HEK293T (cell line): ENCODE results near the gene TET2.

ENCODE experiments used
- CTCF ChIA-PET: fragments of 350-600 bp; formaldehyde crosslinking; extraction: SDS; loops from one replicate; lab custom pipeline; 2021; ENCODE audit warnings: antibody characterized with exemption, inconsistent platforms; lab: Yijun Ruan, JAX
- POLR2A ChIA-PET: fragments of 350-600 bp; formaldehyde crosslinking; extraction: SDS; loops from one replicate; lab custom pipeline; 2020; ENCODE audit warnings: antibody characterized with exemption, inconsistent platforms; lab: Yijun Ruan, JAX
- DNase-seq: peaks from one replicate; pipeline ENCODE4 v3.0.0; 2012; ENCODE audit warnings: mixed read lengths; ENCODE audit errors: extremely low spot score
- ARNT ChIP-seq: fragments of 450-650 bp; IDR thresholded peaks from 2 replicates; pipeline ENCODE4 v1.6.1; 2017; ENCODE audit warnings: mild to moderate bottlenecking
- BHLHE40 ChIP-seq: fragments of 450-650 bp; IDR thresholded peaks from 2 replicates; pipeline ENCODE4 v1.6.1; 2016; ENCODE audit warnings: mild to moderate bottlenecking, moderate library complexity, borderline replicate concordance
- CTBP1 ChIP-seq: fragments of 450-650 bp; IDR thresholded peaks from 2 replicates; pipeline ENCODE4 v1.6.1; 2016; ENCODE audit warnings: borderline replicate concordance
- ELF4 ChIP-seq: fragments of 450-650 bp; IDR thresholded peaks from 2 replicates; pipeline ENCODE4 v1.6.1; 2017; ENCODE audit warnings: antibody characterized with exemption
- FOXA1 ChIP-seq: fragments of 450-650 bp; IDR thresholded peaks from 2 replicates; pipeline ENCODE4 v1.6.1; 2016; ENCODE audit warnings: mild to moderate bottlenecking
- FOXK2 ChIP-seq: fragments of 450-650 bp; IDR thresholded peaks from 2 replicates; pipeline ENCODE4 v1.6.1; 2016; ENCODE audit warnings: mild to moderate bottlenecking
- FOXM1 ChIP-seq: fragments of 450-650 bp; IDR thresholded peaks from 2 replicates; pipeline ENCODE4 v1.6.1; 2017; ENCODE audit warnings: mild to moderate bottlenecking, borderline replicate concordance
- HDGF ChIP-seq: fragments of 450-650 bp; IDR thresholded peaks from 2 replicates; pipeline ENCODE4 v1.6.1; 2017; ENCODE audit warnings: antibody characterized with exemption, borderline replicate concordance
- L3MBTL2 ChIP-seq: fragments of 450-650 bp; conservative IDR thresholded peaks from 2 replicates; pipeline ENCODE4 v1.6.1; 2016; ENCODE audit warnings: mild to moderate bottlenecking
- LEF1 ChIP-seq: fragments of 450-650 bp; IDR thresholded peaks from 2 replicates; pipeline ENCODE4 v1.6.1; 2017; ENCODE audit warnings: mild to moderate bottlenecking, borderline replicate concordance
- NFRKB ChIP-seq: fragments of 450-650 bp; IDR thresholded peaks from 2 replicates; pipeline ENCODE4 v1.6.1; 2016; ENCODE audit warnings: mild to moderate bottlenecking, moderate library complexity
- SP1 ChIP-seq: fragments of 450-650 bp; IDR thresholded peaks from 2 replicates; pipeline ENCODE4 v1.6.1; 2017
- SUZ12 ChIP-seq: fragments of 450-650 bp; IDR thresholded peaks from 2 replicates; pipeline ENCODE4 v1.6.1; 2016; ENCODE audit warnings: mild to moderate bottlenecking
- TARDBP ChIP-seq: fragments of 450-650 bp; IDR thresholded peaks from 2 replicates; pipeline ENCODE4 v1.6.1; 2016
- ZNF384 ChIP-seq: fragments of 450-650 bp; IDR thresholded peaks from 2 replicates; pipeline ENCODE4 v1.6.1; 2016
- TF ChIP-seq, protein P1 (sequence below): fragments of 450-650 bp; IDR thresholded peaks from 2 replicates; pipeline ENCODE4 v1.6.1; 2016

Gene TET2

DNA sequence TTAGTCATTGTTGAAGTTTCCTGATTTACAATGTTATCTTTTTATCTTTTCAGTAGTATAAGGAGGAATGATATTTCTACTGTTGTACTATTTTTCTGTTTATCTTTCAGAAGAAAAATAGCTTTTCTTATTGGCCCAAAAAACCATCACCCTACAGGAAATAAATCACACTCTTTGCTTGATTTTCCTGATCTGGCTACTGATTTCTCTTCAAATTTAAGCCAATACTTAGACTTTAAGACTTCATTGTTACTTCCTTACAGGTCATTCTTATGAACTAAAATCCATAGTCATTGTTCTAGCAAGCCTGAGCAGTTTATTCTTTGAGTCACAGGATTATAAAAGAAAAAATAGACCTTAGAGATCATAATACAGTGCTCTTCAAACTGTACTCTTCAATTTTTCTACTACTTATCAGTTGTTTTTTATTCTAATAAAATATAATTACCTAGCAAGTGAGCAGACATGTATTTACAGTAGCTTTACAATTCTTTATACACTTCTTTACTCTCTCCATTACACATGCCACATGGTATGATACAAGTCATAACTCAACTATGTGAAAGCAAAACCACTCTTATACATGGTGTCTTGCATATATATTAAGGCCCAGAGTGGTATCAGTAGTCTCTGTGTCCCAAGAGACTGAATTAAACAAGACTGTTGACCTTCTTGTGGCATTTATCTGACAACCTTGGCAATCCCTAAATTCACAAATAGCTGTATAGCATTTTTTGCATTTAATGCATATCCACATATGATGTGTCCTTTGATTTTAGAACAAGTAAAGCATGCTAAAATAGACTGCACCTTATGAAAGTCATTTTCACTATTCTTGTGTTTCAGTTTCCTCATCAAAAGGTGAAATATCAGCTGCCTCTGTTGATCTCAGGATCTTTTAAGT is 47.9 kb downstream of the TET2 start:
- TF ChIP-seq LEF1 (no peak), TARDBP (no peak), ARNT (no peak), FOXA1 (no peak), ZNF384 (no peak), SP1 (no peak), CTBP1 (no peak), HDGF (no peak), FOXK2 (no peak), BHLHE40 (no peak), L3MBTL2 (no peak), SUZ12 (no peak), NFRKB (no peak), FOXM1 (no peak), ELF4 (no peak)
- TF ChIP-seq, protein P1, sequence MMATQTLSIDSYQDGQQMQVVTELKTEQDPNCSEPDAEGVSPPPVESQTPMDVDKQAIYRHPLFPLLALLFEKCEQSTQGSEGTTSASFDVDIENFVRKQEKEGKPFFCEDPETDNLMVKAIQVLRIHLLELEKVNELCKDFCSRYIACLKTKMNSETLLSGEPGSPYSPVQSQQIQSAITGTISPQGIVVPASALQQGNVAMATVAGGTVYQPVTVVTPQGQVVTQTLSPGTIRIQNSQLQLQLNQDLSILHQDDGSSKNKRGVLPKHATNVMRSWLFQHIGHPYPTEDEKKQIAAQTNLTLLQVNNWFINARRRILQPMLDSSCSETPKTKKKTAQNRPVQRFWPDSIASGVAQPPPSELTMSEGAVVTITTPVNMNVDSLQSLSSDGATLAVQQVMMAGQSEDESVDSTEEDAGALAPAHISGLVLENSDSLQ, result no peak
- POLR2A ChIA-PET, result no interaction called here
- DNase-seq, result no peak
- CTCF ChIA-PET, result no interaction called here

DNA sequence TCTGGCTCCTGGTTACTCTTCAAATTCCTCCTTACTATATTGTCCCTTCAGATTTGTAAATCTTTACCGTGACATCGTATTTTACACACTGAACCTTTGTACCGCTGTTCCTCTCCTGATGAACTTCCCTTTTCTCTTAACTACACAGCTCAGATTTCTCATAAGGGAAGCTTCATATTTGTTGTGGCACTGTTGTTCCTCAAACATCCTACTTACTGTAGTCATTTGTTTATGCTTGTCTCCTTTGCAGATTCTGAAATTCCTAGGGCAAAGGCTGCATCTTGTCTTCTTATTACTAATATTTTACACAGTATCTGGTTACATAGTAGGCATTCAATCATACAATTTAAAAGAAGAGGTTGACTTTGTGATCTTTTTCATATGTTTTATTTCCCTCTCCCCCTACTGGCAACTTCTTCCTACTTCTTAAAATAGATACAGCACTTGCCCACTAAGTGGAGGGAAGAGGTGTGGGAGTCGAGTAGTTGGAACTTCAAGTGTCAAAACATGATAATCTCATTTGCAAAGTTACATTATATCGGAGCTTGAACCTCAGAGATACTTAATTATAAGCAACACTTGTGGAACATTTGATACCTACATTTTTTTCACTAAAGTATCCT is 50.0 kb downstream of the TET2 start:
- TF ChIP-seq TARDBP (no peak), FOXK2 (no peak), SUZ12 (no peak), HDGF (no peak), BHLHE40 (no peak), ELF4 (no peak), NFRKB (no peak), SP1 (no peak), FOXA1 (no peak), L3MBTL2 (no peak), CTBP1 (no peak)
- ChIA-PET POLR2A (interaction anchor here (1.0 kb wide), 1 partner anchor 50 kb away, joined by 3 read pairs; the partner anchor contains the start of gene TET2), CTCF (interaction anchor here (0.8 to 1.4 kb wide), 2 partner anchors 46 to 277 kb away, joined by 4 read pairs; partner anchors contain the start of gene PPA2)
- DNase-seq, result no peak

DNA sequence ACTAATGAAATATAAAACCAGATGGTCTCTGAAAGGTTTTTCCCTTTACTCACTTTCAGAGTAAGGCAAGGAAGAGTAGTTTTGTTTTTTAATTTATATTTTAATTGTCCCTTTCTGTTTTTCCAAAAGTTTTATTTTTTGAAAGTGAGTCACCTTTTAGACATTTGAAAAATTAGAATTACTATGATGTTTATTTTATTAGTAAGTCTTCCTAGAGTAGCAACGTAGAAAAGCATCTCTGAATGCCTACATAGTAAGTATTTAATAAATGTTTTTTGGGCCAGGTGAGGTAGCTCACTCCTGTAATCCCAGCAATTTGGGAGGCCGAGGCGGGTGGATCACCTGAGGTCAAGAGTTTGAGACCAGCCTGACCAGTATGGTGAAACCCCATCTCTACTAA is 51.1 kb downstream of the TET2 start:
- no peak for TF ChIP-seq TARDBP
- no peak for TF ChIP-seq HDGF
- TF ChIP-seq FOXK2, result no peak
- no peak for TF ChIP-seq CTBP1
- TF ChIP-seq LEF1, result no peak
- no peak for TF ChIP-seq L3MBTL2
- TF ChIP-seq ZNF384, result no peak
- ChIA-PET POLR2A (interaction anchor here (1.0 kb wide), 1 partner anchor 51 kb away, joined by 3 read pairs; the partner anchor contains the start of gene TET2), CTCF (interaction anchor here (1.4 kb wide), 1 partner anchor 276 kb away, joined by 4 read pairs; the partner anchor contains the start of gene PPA2)
- DNase-seq, result no peak

DNA sequence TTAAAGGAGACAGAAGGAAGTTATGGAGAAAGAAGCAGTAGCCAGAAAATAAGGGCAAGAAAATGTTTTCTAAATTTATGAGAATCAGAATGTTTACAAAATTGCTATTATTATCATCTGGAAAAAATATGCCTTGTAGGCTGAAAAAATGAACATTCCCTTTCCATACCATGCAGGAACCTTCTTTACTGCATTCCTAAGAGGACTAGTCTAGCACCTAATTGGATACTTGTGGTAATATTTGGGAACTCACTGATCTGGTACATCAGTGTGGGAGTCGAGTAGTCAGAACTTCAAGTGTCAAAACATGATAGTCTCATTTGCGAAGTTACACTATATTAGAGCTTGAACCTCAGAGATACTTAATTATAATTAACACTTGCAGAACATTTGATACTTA is 51.9 kb downstream of the TET2 start:
- no peak for TF ChIP-seq HDGF
- TF ChIP-seq FOXA1, result no peak
- TF ChIP-seq SUZ12, result no peak
- DNase-seq, result no peak
- CTCF ChIA-PET, result no interaction called here
- POLR2A ChIA-PET, result no interaction called here

DNA sequence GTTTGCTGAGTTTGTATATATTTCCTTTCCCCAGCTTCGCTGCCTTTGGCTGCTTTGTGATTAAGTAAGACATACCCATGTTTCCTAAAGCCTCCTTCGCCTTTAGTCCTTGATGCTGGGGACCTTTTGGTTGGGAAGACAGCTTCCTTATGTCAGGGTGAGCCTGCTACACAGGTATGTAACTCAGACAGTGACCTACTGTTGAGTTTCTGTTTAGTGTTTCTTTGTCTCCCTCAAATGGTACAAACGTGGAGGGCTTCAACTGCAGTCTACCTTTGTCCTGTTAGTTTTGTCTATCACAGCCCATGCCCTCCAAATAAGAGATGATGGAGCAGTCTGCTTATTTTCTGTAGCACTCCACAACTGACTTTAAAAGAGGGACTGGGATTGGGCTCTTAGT is 59.5 kb downstream of the TET2 start:
- POLR2A ChIA-PET, result no interaction called here

More for the DNA sequence above, 59.5 kb downstream of the TET2 start:
- CTCF ChIA-PET, result no interaction called here
- TF ChIP-seq TARDBP (no peak), NFRKB (no peak), LEF1 (no peak), SP1 (no peak), ZNF384 (no peak), FOXM1 (no peak), L3MBTL2 (no peak), ELF4 (no peak), FOXA1 (no peak), CTBP1 (no peak), SUZ12 (no peak), ARNT (no peak), HDGF (no peak), FOXK2 (no peak), BHLHE40 (no peak)
- TF ChIP-seq, protein P1, result no peak
- DNase-seq, result no peak
